HG03558 (cell line): Measurements from ENCODE around the gene MFSD2B.
"Not testable (repeated sequence)": the region's sequence is repeated elsewhere in the genome, so short reads cannot be mapped to it uniquely, and the experiment has no call there.

ENCODE experiments used
- ATAC-seq: cut with Tn5 transposase; IDR thresholded peaks from one replicate; pipeline ENCODE4 v1.9.1; 2021; ENCODE audit warnings: moderate number of reproducible peaks; ENCODE audit not compliant: unreplicated experiment; ENCODE audit errors: extremely low read depth

Gene MFSD2B, protein sequence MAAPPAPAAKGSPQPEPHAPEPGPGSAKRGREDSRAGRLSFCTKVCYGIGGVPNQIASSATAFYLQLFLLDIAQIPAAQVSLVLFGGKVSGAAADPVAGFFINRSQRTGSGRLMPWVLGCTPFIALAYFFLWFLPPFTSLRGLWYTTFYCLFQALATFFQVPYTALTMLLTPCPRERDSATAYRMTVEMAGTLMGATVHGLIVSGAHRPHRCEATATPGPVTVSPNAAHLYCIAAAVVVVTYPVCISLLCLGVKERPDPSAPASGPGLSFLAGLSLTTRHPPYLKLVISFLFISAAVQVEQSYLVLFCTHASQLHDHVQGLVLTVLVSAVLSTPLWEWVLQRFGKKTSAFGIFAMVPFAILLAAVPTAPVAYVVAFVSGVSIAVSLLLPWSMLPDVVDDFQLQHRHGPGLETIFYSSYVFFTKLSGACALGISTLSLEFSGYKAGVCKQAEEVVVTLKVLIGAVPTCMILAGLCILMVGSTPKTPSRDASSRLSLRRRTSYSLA

GRCh38 chr2:24009680-24010476, at the start of gene MFSD2B:
Gene MFSD2B, plus strand, starts transcription at chr2:24010085. Its CDS starts 12 bp downstream, at chr2:24010097.
- ATAC-seq = no peak

GRCh38 chr2:23967846-23968245, 42.0 kb upstream of the MFSD2B start:
- no peak for ATAC-seq

DNA sequence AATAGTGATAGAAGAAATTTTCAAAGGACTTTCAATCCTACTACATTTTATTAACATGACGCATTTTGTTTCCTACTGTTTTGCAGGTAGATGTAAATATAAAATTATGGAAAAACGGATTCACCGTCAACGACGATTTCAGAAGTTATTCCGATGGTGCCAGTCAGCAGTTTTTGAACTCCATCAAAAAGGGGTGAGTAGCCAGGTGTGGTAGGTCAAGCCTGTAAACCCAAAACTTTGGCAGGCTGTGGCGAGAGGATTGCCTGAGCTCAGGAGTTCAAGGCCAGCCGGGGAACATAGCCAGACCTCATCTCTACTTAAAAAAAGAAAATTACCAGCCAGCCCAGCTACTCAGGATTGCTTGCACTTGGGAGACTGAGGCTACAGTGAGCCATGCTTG, 33.0 kb upstream of the MFSD2B start:
- no peak for ATAC-seq

DNA sequence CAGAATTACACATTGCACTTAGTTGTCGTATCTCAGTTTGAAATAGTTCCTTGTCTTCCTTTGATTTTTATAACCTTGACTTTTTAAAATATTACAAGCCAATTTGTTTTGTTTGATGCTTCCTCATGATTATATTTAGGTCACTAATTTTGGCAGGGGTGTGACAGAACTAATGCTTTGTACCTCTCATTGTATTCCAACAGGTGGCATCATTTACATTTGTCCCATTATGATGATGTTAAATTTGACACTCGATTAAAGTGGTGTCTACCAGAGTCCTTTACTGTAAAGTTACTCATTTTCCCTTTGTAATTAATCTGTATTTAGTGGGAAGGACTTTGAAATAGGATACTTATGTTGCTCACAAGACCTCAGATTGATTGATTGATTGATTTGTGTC, 21.5 kb upstream of the MFSD2B start:
- no peak for ATAC-seq

- ATAC-seq = no peak
Measured at GRCh38 chr2:23992931-23993330, 17.0 kb upstream of the MFSD2B start.

DNA sequence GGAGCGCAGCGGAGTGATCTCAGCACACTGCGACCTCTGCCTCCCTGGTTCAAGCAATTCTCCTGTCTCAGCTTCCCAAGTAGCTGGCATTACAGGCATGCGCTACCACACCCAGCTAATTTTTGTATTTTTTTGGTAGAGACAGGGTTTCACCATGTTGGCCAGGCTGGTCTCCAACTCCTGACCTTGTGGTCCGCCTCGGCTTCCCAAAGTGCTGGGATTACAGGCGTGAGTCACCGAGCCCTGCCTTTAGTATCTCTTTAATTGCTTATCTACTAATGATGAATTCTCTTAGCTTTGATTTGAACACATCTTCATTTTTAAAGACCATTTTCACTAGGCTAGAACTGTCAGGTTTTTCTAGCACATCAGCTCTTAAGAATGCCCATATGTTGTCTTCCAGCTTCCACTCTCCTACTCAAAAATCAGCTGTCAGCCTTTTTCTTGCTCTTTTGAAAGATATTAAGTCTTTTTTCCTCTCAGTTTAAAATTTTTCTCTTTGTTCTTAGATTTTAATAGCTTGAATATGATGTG, 16.1 kb upstream of the MFSD2B start:
- no peak for ATAC-seq

GRCh38 chr2:23994567-23994966, 15.3 kb upstream of the MFSD2B start:
- no peak for ATAC-seq

DNA sequence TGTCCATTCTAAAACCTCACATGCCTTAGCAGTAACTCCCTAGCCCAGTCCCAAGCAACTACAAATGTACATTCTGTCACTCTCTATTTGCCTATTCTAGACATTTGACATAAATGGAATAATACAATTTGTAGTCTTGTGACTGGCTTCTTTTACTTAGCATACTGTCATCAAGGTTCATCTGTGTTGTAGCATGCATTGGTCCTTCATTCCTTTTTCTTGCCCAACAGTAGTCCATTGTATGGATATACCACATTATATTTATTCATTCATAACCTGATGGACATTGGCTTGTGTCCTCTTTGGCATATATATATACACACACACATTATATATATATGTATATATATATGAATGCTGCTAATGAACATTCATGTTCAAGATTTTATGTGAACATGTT, 2.2 kb upstream of the MFSD2B start:
- ATAC-seq = no peak

DNA sequence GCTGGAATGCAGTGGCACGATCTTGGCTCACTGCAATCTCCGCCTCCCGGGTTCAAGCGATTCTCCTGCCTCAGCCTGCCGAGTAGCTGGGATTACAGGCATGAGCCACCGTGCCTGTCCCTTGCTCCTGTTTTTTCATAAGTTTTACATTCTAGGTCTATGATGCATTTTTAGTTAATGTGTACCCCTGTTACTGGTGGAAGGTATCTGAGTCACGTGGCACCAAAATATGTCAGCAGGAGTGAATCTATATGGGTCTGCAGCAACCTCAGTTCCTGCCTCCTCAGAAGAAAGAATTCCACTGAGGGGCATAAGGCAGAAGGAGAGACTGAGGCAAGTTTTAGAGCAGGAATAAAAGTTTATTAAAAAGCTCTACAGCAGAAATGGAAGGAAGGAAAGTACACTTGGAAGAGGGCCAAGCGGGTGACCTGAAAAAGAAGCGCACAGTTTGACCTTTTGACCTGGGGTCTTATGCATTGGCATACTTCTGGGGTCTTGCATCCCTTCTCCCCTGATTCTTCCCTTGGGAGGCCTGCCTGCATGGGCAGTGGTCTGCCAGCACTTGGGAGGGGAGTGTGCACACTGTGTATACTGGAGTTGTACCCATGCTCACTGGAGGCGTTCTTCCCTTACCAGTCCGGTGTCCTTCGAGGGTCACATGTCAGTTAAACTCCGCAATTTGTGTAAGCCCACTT, 1.1 kb upstream of the MFSD2B start:
- ATAC-seq = no peak

DNA sequence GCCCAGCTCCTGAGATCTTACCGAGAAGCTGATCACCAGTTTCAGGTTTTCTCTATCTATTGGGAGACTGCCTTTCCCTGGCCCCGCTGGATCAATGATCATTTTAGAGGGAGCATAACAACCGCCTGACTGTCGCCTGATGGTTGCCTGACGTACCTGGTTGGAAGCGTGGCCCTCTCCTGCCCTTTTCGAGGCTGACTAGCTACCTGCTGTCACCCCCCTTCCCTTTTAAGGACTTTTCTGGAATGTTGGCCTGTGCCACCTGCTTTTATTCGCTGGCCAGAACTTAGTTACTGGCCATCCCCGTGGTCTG, 562 bp upstream of the MFSD2B start:
- ATAC-seq = no peak

DNA sequence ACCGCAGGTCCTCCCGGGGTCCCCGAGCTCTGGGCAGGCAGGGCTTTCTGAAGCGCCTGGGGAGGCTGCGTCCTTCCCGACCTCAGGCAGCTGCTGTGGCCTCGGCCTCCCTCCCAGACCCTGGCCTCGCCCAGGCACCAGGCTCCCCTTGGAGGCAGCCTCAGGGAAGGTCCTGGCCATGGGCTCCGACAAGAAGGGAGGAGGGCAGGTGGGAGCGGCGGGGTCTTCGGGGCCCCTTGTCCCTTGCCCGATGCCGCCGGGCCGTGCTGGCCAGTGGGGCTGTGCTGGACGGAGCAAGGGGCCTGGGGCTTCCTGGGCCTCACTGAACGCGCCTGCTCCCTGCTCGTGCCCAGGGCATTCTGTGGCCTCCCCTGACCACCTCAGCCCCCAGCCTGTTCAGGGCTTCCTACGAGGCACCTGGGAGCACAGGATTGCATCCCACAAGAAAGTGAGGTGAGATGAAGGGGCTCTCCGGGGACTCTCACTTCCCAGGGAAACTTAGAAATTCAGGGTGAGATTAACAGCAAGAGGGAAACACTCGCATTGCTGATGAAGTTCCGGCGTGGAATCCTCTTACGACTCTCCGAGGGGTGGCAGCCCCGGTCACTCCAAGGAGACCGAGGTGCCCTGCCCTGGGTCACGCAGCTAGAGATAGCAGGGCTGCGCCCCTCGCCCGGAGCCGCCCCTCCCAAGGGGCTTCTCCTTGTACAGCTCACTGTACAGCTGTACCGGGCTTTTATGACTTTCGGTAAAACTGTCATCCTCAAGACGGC, 778 bp downstream of the MFSD2B start:
- no peak for ATAC-seq

- ATAC-seq = no peak
Measured at GRCh38 chr2:24011250-24012104, 1.6 kb downstream of the MFSD2B start.

- ATAC-seq = no peak
Measured at GRCh38 chr2:24012521-24013188, 2.8 kb downstream of the MFSD2B start.

DNA sequence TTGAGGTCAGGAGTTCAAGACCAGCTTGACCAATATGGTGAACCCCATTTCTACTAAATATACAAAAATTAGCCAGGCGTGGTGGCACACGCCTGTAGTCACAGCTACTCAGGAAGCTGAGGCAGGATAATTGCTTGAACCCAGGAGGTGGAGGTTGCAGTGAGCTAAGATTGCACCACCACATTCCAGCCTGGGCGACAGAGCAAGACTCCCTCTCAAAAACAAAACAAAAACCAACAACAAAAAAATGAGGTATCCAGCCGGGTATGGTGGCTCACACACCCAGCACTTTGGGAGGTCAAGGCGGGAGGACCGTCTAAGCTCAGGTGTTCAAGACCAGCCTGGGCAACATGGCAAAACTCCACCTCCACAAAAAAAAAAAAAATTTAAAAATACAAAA, 5.0 kb downstream of the MFSD2B start:
- not testable (repeated sequence) for ATAC-seq

DNA sequence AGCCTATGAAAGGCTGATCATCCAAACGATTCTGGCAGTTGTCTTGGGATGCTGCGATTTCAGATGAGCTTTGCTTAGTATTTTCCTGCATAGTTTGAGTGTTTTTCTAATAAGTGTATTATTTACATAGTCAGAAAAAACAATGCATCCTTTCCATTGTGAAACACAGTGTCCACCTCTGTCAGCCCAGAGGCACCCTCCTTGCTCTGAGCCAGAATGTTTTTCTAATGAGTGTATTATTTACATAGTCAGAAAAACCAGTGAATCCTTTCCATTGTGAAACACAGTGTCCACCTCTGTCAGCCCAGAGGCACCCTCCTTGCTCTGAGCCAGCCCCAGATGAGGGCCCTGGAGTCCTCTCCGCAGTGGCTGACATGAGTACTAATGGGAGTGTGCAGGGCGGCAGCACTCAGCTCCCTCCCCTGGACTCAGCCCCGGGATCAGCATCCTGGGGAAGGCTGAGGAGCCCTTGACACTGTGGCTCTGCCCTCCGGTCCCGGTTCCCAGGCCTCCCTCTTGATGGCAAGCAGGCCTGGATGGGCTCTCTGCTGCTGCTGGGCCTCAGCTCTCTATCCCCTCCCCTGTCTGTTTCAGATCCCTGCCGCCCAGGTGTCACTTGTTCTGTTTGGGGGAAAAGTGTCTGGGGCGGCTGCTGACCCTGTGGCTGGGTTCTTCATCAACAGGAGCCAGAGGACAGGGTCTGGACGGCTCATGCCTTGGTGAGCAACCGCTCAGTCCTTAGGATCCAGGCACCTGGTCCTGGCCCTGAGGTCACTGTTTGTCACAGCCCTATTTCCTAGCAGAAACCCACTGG, 5.9 kb downstream of the MFSD2B start:
- ATAC-seq = no peak

- ATAC-seq = no peak
Measured at GRCh38 chr2:24016376-24016761, 6.5 kb downstream of the MFSD2B start.

DNA sequence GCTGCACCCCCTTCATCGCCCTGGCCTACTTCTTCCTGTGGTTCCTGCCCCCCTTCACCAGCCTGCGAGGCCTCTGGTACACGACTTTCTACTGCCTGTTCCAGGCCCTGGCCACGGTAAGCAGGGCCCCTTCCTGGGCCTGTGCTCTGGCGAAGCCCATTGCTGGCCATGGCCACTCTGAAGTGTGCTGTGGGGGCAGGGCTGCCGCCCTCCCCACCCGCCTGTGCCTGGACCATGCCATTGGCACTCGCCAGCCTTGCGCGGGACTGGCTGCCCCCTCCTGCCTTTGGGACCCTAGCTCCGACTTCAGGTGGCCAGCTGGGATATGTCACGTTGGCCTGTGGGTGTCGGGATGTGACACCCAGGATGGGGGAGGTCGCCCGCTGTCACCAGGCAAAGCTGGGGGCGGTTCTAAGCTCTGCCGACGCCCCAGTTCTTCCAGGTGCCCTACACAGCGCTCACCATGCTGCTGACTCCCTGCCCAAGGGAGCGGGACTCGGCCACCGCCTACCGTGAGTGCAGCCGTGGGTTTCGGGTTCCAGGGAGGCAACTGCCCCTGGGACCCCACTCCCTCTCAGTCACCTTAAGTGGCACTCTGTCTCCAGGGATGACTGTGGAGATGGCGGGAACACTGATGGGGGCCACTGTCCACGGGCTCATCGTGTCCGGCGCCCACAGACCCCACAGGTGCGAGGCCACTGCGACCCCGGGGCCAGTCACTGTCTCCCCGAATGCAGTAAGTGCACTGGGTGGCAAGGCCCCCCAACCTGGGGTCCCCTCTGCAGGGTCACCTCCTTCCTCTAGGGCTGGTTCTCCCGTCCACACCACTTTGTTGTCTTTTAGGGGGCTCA, 7.2 kb downstream of the MFSD2B start:
- ATAC-seq = no peak
